ENCODE data around the gene NTM.
"Not testable (repeated sequence)": the region's sequence is repeated elsewhere in the genome, so short reads cannot be mapped to it uniquely, and the experiment has no call there.

NTM gene

GRCh38 chr11:131486937-131487635 lies 116.7 kb downstream of the NTM start:
- Histone ChIP-seq H3K36me3 (ENCODE audit: control insufficient read depth, insufficient read depth, low read length) (no peaks in the 10 kb centered on the region), H3K27me3 (replicated peaks; ENCODE audit: control insufficient read depth, insufficient read depth, low read length, poor library complexity, severe bottlenecking) (no peaks in the 10 kb centered on the region), H3K4me1 (ENCODE audit: control insufficient read depth, insufficient read depth, low read length, poor library complexity, severe bottlenecking) (no peaks in the 10 kb centered on the region)

GRCh38 chr11:131488238-131488637 lies 117.8 kb downstream of the NTM start:
- H3K27ac ChIP-seq (ENCODE audit: insufficient read depth, low read length, poor library complexity, severe bottlenecking): no peak overlapping the region
- no peaks in the 10 kb centered on the region for H3K27me3 ChIP-seq (replicated peaks; ENCODE audit: control insufficient read depth, insufficient read depth, low read length, poor library complexity, severe bottlenecking)
- H3K9me3 ChIP-seq (ENCODE audit: control insufficient read depth, low read length): no peaks in the 10 kb centered on the region
- no peak for DNase-seq
- H3K36me3 ChIP-seq (ENCODE audit: control insufficient read depth, insufficient read depth, low read length): no peaks in the 10 kb centered on the region
- no peak overlapping the region for H3K4me3 ChIP-seq (ENCODE audit: insufficient read depth, low read depth, low read length, poor library complexity, severe bottlenecking)
- H3K4me1 ChIP-seq (ENCODE audit: control insufficient read depth, insufficient read depth, low read length, poor library complexity, severe bottlenecking): no peaks in the 10 kb centered on the region

More at GRCh38 chr11:131486937-131487635, 116.7 kb downstream of the NTM start:
- no peak overlapping the region for H3K27ac ChIP-seq (ENCODE audit: insufficient read depth, low read length, poor library complexity, severe bottlenecking)
- no peaks in the 10 kb centered on the region for H3K9me3 ChIP-seq (ENCODE audit: control insufficient read depth, low read length)
- DNase-seq: no peak
- H3K4me3 ChIP-seq (ENCODE audit: insufficient read depth, low read depth, low read length, poor library complexity, severe bottlenecking): no peak overlapping the region

- Histone ChIP-seq H3K27me3 (replicated peaks; ENCODE audit: control insufficient read depth, insufficient read depth, low read length, poor library complexity, severe bottlenecking) (no peaks in the 10 kb centered on the region), H3K4me1 (ENCODE audit: control insufficient read depth, insufficient read depth, low read length, poor library complexity, severe bottlenecking) (no peaks in the 10 kb centered on the region), H3K4me3 (ENCODE audit: insufficient read depth, low read depth, low read length, poor library complexity, severe bottlenecking) (no peak overlapping the region), H3K36me3 (ENCODE audit: control insufficient read depth, insufficient read depth, low read length) (no peaks in the 10 kb centered on the region), H3K27ac (ENCODE audit: insufficient read depth, low read length, poor library complexity, severe bottlenecking) (no peak overlapping the region), H3K9me3 (ENCODE audit: control insufficient read depth, low read length) (no peaks in the 10 kb centered on the region)
- DNase-seq: no peak
Measured at GRCh38 chr11:131491503-131491902, 121.1 kb downstream of the NTM start.

GRCh38 chr11:131495423-131495822 lies 125.0 kb downstream of the NTM start:
- Histone ChIP-seq H3K36me3 (ENCODE audit: control insufficient read depth, insufficient read depth, low read length) (no peaks in the 10 kb centered on the region), H3K9me3 (ENCODE audit: control insufficient read depth, low read length) (no peaks in the 10 kb centered on the region), H3K27me3 (replicated peaks; ENCODE audit: control insufficient read depth, insufficient read depth, low read length, poor library complexity, severe bottlenecking) (no peaks in the 10 kb centered on the region), H3K4me3 (ENCODE audit: insufficient read depth, low read depth, low read length, poor library complexity, severe bottlenecking) (no peak overlapping the region), H3K4me1 (ENCODE audit: control insufficient read depth, insufficient read depth, low read length, poor library complexity, severe bottlenecking) (no peaks in the 10 kb centered on the region), H3K27ac (ENCODE audit: insufficient read depth, low read length, poor library complexity, severe bottlenecking) (no peak overlapping the region)
- no peak for DNase-seq

GRCh38 chr11:131497686-131498085 lies 127.3 kb downstream of the NTM start:
- not testable (repeated sequence) for H3K4me1 ChIP-seq (ENCODE audit: control insufficient read depth, insufficient read depth, low read length, poor library complexity, severe bottlenecking); DNase-seq; H3K4me3 ChIP-seq (ENCODE audit: insufficient read depth, low read depth, low read length, poor library complexity, severe bottlenecking); H3K27ac ChIP-seq (ENCODE audit: insufficient read depth, low read length, poor library complexity, severe bottlenecking); H3K9me3 ChIP-seq (ENCODE audit: control insufficient read depth, low read length); H3K27me3 ChIP-seq (replicated peaks; ENCODE audit: control insufficient read depth, insufficient read depth, low read length, poor library complexity, severe bottlenecking); H3K36me3 ChIP-seq (ENCODE audit: control insufficient read depth, insufficient read depth, low read length)

- no peaks in the 10 kb centered on the region for H3K36me3 ChIP-seq (ENCODE audit: control insufficient read depth, insufficient read depth, low read length)
- H3K27ac ChIP-seq (ENCODE audit: insufficient read depth, low read length, poor library complexity, severe bottlenecking): no peak overlapping the region
- H3K9me3 ChIP-seq (ENCODE audit: control insufficient read depth, low read length): no peaks in the 10 kb centered on the region
- no peaks in the 10 kb centered on the region for H3K4me1 ChIP-seq (ENCODE audit: control insufficient read depth, insufficient read depth, low read length, poor library complexity, severe bottlenecking)
- no peaks in the 10 kb centered on the region for H3K27me3 ChIP-seq (replicated peaks; ENCODE audit: control insufficient read depth, insufficient read depth, low read length, poor library complexity, severe bottlenecking)
- no peak for DNase-seq
- no peak overlapping the region for H3K4me3 ChIP-seq (ENCODE audit: insufficient read depth, low read depth, low read length, poor library complexity, severe bottlenecking)
Measured at GRCh38 chr11:131498631-131499160, 128.3 kb downstream of the NTM start.

- Histone ChIP-seq H3K4me1 (ENCODE audit: control insufficient read depth, insufficient read depth, low read length, poor library complexity, severe bottlenecking) (no peaks in the 10 kb centered on the region), H3K27me3 (replicated peaks; ENCODE audit: control insufficient read depth, insufficient read depth, low read length, poor library complexity, severe bottlenecking) (no peaks in the 10 kb centered on the region), H3K9me3 (ENCODE audit: control insufficient read depth, low read length) (no peaks in the 10 kb centered on the region), H3K36me3 (ENCODE audit: control insufficient read depth, insufficient read depth, low read length) (no peaks in the 10 kb centered on the region), H3K27ac (ENCODE audit: insufficient read depth, low read length, poor library complexity, severe bottlenecking) (no peak overlapping the region), H3K4me3 (ENCODE audit: insufficient read depth, low read depth, low read length, poor library complexity, severe bottlenecking) (no peak overlapping the region)
- DNase-seq: no peak
Measured at GRCh38 chr11:131499199-131499598, 128.8 kb downstream of the NTM start.

GRCh38 chr11:131503017-131503416 lies 132.6 kb downstream of the NTM start:
- no peak overlapping the region for H3K4me3 ChIP-seq (ENCODE audit: insufficient read depth, low read depth, low read length, poor library complexity, severe bottlenecking)

GRCh38 chr11:131504199-131504949 lies 134.0 kb downstream of the NTM start:
- Histone ChIP-seq H3K9me3 (ENCODE audit: control insufficient read depth, low read length) (no peaks in the 10 kb centered on the region), H3K27me3 (replicated peaks; ENCODE audit: control insufficient read depth, insufficient read depth, low read length, poor library complexity, severe bottlenecking) (no peaks in the 10 kb centered on the region), H3K27ac (ENCODE audit: insufficient read depth, low read length, poor library complexity, severe bottlenecking) (no peak overlapping the region), H3K4me3 (ENCODE audit: insufficient read depth, low read depth, low read length, poor library complexity, severe bottlenecking) (no peak overlapping the region), H3K36me3 (ENCODE audit: control insufficient read depth, insufficient read depth, low read length) (no peaks in the 10 kb centered on the region), H3K4me1 (ENCODE audit: control insufficient read depth, insufficient read depth, low read length, poor library complexity, severe bottlenecking) (no peaks in the 10 kb centered on the region)
- DNase-seq: no peak

More at GRCh38 chr11:131503017-131503416, 132.6 kb downstream of the NTM start:
- Histone ChIP-seq H3K27ac (ENCODE audit: insufficient read depth, low read length, poor library complexity, severe bottlenecking) (no peak overlapping the region), H3K4me1 (ENCODE audit: control insufficient read depth, insufficient read depth, low read length, poor library complexity, severe bottlenecking) (no peaks in the 10 kb centered on the region), H3K27me3 (replicated peaks; ENCODE audit: control insufficient read depth, insufficient read depth, low read length, poor library complexity, severe bottlenecking) (no peaks in the 10 kb centered on the region), H3K36me3 (ENCODE audit: control insufficient read depth, insufficient read depth, low read length) (no peaks in the 10 kb centered on the region), H3K9me3 (ENCODE audit: control insufficient read depth, low read length) (no peaks in the 10 kb centered on the region)
- no peak for DNase-seq

- H3K4me3 ChIP-seq (ENCODE audit: insufficient read depth, low read depth, low read length, poor library complexity, severe bottlenecking): no peak overlapping the region
- no peak for DNase-seq
- no peaks in the 10 kb centered on the region for H3K36me3 ChIP-seq (ENCODE audit: control insufficient read depth, insufficient read depth, low read length)
- H3K4me1 ChIP-seq (ENCODE audit: control insufficient read depth, insufficient read depth, low read length, poor library complexity, severe bottlenecking): no peaks in the 10 kb centered on the region
- no peaks in the 10 kb centered on the region for H3K27me3 ChIP-seq (replicated peaks; ENCODE audit: control insufficient read depth, insufficient read depth, low read length, poor library complexity, severe bottlenecking)
- no peak overlapping the region for H3K27ac ChIP-seq (ENCODE audit: insufficient read depth, low read length, poor library complexity, severe bottlenecking)
- H3K9me3 ChIP-seq (ENCODE audit: control insufficient read depth, low read length): no peaks in the 10 kb centered on the region
Measured at GRCh38 chr11:131506348-131506747, 135.9 kb downstream of the NTM start.

Measured in effector memory CD4-positive, alpha-beta T cell (primary cell).